ENCODE data around the gene ZNF350. TPM values are rescaled to one million over a fixed set of nuclear protein-coding genes. Genes with fewer than 3 reads are reported as not detected.
A peak's percentile ranks its signal among the peaks of the same experiment; 100 is the strongest.

ZNF350 gene
- total and polyA plus RNA-seq, 2 of the 13 experiments (the other 11 are each of a cell fraction or from before 2014, with no cell fraction given): 3.7 to 6.9 TPM

DNA sequence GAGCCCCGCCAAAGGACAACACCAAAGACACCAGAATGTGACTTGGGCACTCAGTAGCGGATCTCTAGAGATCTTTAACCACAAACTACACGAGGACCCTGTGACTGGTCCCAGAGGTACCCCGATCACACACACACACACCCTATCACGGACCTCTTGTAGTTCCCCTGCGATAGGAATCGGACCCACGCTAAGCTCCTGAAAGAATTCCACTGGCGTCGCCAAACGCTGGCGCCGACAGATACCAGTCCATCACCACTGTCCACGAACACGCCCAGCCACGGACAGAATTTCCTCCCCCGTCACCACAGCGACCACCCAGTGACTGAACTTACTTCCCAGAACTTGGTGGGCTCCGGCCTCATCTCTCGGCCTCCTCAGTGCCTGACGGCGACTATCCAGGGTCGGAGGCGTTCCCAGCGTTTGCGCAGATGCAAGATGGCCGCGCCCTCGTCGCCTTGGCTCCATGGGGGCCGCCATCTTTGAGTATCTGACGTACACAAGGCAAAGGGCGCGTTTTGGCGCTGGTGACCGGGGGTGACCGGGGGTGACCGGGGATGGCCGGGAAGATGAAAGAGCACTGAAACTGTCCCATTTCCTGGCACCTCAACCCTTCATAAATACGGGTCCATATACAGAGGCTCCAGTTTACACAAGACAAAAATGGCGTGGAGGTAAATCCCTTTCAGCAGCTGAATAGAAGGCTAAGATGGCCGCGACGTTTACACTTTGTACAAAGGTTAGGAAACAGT is 21.3 kb upstream of the ZNF350 start, which contains the start of gene ZNF615 (continued):
- TF ChIP-seq, protein P1, sequence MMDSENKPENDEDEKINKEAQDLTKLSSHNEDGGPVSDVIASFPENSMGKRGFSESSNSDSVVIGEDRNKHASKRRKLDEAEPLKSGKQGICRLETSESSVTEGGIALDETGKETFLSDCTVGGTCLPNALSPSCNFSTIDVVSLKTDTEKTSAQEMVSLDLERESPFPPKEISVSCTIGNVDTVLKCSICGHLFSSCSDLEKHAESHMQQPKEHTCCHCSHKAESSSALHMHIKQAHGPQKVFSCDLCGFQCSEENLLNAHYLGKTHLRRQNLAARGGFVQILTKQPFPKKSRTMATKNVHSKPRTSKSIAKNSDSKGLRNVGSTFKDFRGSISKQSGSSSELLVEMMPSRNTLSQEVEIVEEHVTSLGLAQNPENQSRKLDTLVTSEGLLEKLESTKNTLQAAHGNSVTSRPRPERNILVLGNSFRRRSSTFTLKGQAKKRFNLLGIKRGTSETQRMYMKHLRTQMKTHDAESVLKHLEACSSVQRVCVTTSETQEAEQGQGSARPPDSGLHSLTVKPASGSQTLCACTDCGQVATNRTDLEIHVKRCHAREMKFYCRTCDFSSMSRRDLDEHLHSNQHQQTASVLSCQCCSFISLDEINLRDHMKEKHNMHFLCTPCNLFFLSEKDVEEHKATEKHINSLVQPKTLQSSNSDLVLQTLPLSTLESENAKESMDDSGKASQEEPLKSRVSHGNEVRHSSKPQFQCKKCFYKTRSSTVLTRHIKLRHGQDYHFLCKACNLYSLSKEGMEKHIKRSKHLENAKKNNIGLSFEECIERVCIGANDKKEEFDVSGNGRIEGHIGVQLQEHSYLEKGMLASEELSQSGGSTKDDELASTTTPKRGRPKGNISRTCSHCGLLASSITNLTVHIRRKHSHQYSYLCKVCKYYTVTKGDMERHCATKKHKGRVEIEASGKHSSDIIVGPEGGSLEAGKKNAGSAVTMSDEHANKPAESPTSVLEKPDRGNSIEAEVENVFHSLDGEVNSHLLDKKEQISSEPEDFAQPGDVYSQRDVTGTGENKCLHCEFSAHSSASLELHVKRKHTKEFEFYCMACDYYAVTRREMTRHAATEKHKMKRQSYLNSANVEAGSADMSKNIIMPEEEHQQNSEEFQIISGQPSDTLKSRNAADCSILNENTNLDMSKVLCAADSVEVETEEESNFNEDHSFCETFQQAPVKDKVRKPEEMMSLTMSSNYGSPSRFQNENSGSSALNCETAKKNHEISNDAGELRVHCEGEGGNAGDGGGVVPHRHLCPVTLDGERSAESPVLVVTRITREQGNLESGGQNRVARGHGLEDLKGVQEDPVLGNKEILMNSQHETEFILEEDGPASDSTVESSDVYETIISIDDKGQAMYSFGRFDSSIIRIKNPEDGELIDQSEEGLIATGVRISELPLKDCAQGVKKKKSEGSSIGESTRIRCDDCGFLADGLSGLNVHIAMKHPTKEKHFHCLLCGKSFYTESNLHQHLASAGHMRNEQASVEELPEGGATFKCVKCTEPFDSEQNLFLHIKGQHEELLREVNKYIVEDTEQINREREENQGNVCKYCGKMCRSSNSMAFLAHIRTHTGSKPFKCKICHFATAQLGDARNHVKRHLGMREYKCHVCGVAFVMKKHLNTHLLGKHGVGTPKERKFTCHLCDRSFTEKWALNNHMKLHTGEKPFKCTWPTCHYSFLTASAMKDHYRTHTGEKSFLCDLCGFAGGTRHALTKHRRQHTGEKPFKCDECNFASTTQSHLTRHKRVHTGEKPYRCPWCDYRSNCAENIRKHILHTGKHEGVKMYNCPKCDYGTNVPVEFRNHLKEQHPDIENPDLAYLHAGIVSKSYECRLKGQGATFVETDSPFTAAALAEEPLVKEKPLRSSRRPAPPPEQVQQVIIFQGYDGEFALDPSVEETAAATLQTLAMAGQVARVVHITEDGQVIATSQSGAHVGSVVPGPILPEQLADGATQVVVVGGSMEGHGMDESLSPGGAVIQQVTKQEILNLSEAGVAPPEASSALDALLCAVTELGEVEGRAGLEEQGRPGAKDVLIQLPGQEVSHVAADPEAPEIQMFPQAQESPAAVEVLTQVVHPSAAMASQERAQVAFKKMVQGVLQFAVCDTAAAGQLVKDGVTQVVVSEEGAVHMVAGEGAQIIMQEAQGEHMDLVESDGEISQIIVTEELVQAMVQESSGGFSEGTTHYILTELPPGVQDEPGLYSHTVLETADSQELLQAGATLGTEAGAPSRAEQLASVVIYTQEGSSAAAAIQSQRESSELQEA (CRISPR knock-in tag; IDR thresholded peaks at IDR 0.05; ENCODE audit: not compliant biosample characterization): peak; percentile 40
- TF ChIP-seq ZNF766 (CRISPR knock-in tag; IDR thresholded peaks at IDR 0.05; ENCODE audit: borderline replicate concordance) (no peak), REL (CRISPR knock-in tag; conservative IDR thresholded peaks at IDR 0.05) (0 out of 2 replicates have a peak, but pooled peaks have one; percentile 31), YEATS2 (CRISPR knock-in tag; IDR thresholded peaks at IDR 0.05; ENCODE audit: borderline replicate concordance) (no peak), FOXJ3 (CRISPR knock-in tag; IDR thresholded peaks at IDR 0.05; ENCODE audit: borderline replicate concordance) (0 out of 2 replicates have a peak, but pooled peaks have one; percentile 43), TSC22D2 (CRISPR knock-in tag; IDR thresholded peaks at IDR 0.05; ENCODE audit: borderline replicate concordance) (no peak), SIX1 (CRISPR knock-in tag; IDR thresholded peaks at IDR 0.05; ENCODE audit: borderline replicate concordance) (no peak)
- TF ChIP-seq, protein P2, sequence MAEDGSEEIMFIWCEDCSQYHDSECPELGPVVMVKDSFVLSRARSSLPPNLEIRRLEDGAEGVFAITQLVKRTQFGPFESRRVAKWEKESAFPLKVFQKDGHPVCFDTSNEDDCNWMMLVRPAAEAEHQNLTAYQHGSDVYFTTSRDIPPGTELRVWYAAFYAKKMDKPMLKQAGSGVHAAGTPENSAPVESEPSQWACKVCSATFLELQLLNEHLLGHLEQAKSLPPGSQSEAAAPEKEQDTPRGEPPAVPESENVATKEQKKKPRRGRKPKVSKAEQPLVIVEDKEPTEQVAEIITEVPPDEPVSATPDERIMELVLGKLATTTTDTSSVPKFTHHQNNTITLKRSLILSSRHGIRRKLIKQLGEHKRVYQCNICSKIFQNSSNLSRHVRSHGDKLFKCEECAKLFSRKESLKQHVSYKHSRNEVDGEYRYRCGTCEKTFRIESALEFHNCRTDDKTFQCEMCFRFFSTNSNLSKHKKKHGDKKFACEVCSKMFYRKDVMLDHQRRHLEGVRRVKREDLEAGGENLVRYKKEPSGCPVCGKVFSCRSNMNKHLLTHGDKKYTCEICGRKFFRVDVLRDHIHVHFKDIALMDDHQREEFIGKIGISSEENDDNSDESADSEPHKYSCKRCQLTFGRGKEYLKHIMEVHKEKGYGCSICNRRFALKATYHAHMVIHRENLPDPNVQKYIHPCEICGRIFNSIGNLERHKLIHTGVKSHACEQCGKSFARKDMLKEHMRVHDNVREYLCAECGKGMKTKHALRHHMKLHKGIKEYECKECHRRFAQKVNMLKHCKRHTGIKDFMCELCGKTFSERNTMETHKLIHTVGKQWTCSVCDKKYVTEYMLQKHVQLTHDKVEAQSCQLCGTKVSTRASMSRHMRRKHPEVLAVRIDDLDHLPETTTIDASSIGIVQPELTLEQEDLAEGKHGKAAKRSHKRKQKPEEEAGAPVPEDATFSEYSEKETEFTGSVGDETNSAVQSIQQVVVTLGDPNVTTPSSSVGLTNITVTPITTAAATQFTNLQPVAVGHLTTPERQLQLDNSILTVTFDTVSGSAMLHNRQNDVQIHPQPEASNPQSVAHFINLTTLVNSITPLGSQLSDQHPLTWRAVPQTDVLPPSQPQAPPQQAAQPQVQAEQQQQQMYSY (CRISPR knock-in tag; IDR thresholded peaks at IDR 0.05): no peak
- TF ChIP-seq, protein P3, sequence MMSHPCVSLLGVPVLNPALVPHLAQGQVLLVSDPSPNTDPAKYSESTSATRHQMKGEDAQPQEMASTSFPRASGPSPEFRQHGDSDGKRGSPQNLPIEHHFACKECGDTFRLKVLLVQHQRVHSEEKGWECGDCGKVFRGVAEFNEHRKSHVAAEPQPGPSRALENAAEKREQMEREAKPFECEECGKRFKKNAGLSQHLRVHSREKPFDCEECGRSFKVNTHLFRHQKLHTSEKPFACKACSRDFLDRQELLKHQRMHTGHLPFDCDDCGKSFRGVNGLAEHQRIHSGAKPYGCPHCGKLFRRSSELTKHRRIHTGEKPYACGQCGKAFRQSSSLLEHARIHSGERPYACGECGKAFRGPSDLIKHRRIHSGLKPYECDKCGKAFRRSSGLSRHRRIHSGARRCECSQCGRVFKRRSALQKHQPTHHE (CRISPR knock-in tag; IDR thresholded peaks at IDR 0.05; ENCODE audit: borderline replicate concordance): no peak
- TF ChIP-seq, protein P4, sequence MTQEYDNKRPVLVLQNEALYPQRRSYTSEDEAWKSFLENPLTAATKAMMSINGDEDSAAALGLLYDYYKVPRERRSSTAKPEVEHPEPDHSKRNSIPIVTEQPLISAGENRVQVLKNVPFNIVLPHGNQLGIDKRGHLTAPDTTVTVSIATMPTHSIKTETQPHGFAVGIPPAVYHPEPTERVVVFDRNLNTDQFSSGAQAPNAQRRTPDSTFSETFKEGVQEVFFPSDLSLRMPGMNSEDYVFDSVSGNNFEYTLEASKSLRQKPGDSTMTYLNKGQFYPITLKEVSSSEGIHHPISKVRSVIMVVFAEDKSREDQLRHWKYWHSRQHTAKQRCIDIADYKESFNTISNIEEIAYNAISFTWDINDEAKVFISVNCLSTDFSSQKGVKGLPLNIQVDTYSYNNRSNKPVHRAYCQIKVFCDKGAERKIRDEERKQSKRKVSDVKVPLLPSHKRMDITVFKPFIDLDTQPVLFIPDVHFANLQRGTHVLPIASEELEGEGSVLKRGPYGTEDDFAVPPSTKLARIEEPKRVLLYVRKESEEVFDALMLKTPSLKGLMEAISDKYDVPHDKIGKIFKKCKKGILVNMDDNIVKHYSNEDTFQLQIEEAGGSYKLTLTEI (CRISPR knock-in tag; conservative IDR thresholded peaks at IDR 0.05): no peak
- TF ChIP-seq, protein P5, sequence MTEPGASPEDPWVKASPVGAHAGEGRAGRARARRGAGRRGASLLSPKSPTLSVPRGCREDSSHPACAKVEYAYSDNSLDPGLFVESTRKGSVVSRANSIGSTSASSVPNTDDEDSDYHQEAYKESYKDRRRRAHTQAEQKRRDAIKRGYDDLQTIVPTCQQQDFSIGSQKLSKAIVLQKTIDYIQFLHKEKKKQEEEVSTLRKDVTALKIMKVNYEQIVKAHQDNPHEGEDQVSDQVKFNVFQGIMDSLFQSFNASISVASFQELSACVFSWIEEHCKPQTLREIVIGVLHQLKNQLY (CRISPR knock-in tag; IDR thresholded peaks at IDR 0.05): no peak

Data from HepG2 (cell line).